Measurements from ENCODE around the gene SEPTIN6. TPM values are rescaled to one million over a fixed set of nuclear protein-coding genes. Genes with fewer than 3 reads are reported as not detected.

Gene SEPTIN6
- total and polyA plus RNA-seq, 2 of the 13 experiments (the other 11 are each of a cell fraction or from before 2014, with no cell fraction given) = 21.7 to 38.3 TPM

- H2AFZ ChIP-seq (ENCODE audit: low read length) = no peak overlapping the region
- peaks cover 17% of the 10 kb centered on the region for H3K4me1 ChIP-seq (ENCODE audit: insufficient read depth, low read length)
- WGBS (ENCODE audit: low lambda C conversion rate) = 16% methylated on average over 4 of the region's 8 CpGs
- CTCF ChIA-PET (ENCODE audit: low intra/inter-chr PET ratio, low total read pairs) = no interaction called here
- intact Hi-C loops (cut with micrococcal nuclease; ENCODE audit: unreplicated experiment) = loop anchor here (10.0 kb wide), 1 partner anchor 176 kb away; no protein-coding TSS in a partner anchor
- H3K4me3 ChIP-seq (replicated peaks in 1 of 3; ENCODE audit: insufficient read depth in 1 of 3, low read depth in 2 of 3, low read length in 3 of 3) = peak overlapping the region; percentile 48 to 82 (median 68)
- DNase-seq (ENCODE audit: low spot score) (no peak), FAIRE-seq (peak; percentile 72), ATAC-seq (no peak)
- POLR2A ChIA-PET = no interaction called here
- BruUV-seq (replicated peaks) = no TSS peak
- no peaks in the 10 kb centered on the region for H3K36me3 ChIP-seq (replicated peaks in 1 of 2; ENCODE audit: control insufficient read depth in 1 of 2, insufficient read depth in 2 of 2, low read length in 2 of 2)
- in situ Hi-C loops (cut with HindIII; ENCODE audit: extremely low pct_ligation_motif_present, low pct_unique_long_range_greater_than_20kb) = no loop called here
- peak overlapping the region; percentile 66; the same call in 1 of the 2 replicates for H3K9ac ChIP-seq (ENCODE audit: insufficient read depth, low read depth, low read length)
- no peak overlapping the region for H3K27ac ChIP-seq (ENCODE audit: extremely low read length, insufficient read depth, low read length)
- no peaks in the 10 kb centered on the region for H4K20me1 ChIP-seq (ENCODE audit: insufficient read depth, low read length)
- H3K4me2 ChIP-seq (ENCODE audit: low read depth, low read length) = peak overlapping the region; percentile 65
- no peaks in the 10 kb centered on the region for H3K9me3 ChIP-seq (ENCODE audit: low read length)
- no peaks in the 10 kb centered on the region for H3K27me3 ChIP-seq (ENCODE audit: control insufficient read depth in 1 of 2, insufficient read depth in 2 of 2, low read length in 2 of 2)
- peaks cover 22% of the 10 kb centered on the region for H3K79me2 ChIP-seq (ENCODE audit: insufficient read depth, low read length)
- no peak for TF ChIP-seq TIGD3 (CRISPR knock-in tag; IDR thresholded peaks at IDR 0.05; ENCODE audit: borderline replicate concordance)
- TF ChIP-seq REPIN1 (CRISPR knock-in tag; IDR thresholded peaks at IDR 0.05; ENCODE audit: borderline replicate concordance, low read depth) = no peak
- no peak for TF ChIP-seq ARID5B (CRISPR knock-in tag; IDR thresholded peaks at IDR 0.05)
- TF ChIP-seq GLMP (CRISPR knock-in tag; IDR thresholded peaks at IDR 0.05; ENCODE audit: borderline replicate concordance) = no peak
- TF ChIP-seq MIXL1 (CRISPR knock-in tag; IDR thresholded peaks at IDR 0.05) = no peak
- TF ChIP-seq ZNF674 (CRISPR knock-in tag; IDR thresholded peaks at IDR 0.05; ENCODE audit: low read depth) = no peak
- no peak for TF ChIP-seq SNAPC4 (CRISPR knock-in tag; IDR thresholded peaks at IDR 0.05)
- TF ChIP-seq ATF4 (CRISPR knock-in tag; IDR thresholded peaks at IDR 0.05) = peak in 1 of 2 experiments; percentile 50; a peak in 1 of 4 replicates
- TF ChIP-seq NFYC (CRISPR knock-in tag; IDR thresholded peaks at IDR 0.05) = no peak
- no peak for TF ChIP-seq ARHGAP35 (CRISPR knock-in tag; IDR thresholded peaks at IDR 0.05; ENCODE audit: borderline replicate concordance)
Measured at GRCh38 chrX:119690921-119691716, 1.8 kb downstream of the SEPTIN6 start.

Measured in HepG2 (cell line).